GM18511 (cell line): ENCODE measurements around the gene CPO.

Experiments
- ATAC-seq: cut with Tn5 transposase; IDR thresholded peaks from one replicate; pipeline ENCODE4 v1.9.1; 2021; ENCODE audit warnings: mild to moderate bottlenecking, moderate library complexity; ENCODE audit not compliant: unreplicated experiment

The CPO gene

DNA sequence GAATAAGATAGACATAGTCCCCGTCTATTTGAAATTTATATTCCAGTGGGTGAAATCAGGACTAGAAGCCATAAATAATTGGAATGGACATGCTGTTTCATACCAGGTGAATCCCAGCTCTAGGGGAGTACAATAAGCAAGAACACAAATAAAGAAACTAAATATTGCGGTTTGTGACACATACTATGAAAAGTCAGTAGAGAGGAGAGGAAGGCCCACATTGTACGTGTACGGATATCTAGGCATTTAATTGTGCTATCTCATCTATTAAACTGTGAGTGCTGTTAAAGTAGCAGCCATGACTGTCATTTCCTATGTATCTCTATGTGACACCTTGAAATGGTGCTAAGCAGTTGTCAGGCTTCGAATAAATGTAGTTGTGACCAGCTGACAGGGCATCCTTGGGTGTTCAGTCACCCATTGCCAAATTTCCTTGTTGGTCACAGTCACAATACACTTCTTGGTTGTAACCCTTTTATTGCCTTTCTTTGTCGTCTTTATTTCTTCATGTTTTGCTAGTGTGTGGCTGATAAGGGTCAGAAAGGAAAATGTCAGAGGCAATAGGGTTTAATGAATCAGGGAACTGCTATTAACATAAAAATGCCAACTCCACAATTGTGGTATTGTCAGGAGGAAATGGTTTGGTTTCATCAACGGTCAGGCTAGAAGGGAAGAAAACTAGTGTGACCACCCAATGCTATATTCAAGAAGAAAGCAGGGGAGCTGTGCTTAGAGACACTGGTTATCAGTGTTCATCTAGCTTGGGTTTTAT lies 31.5 kb downstream of the CPO start:
- ATAC-seq = no peak

DNA sequence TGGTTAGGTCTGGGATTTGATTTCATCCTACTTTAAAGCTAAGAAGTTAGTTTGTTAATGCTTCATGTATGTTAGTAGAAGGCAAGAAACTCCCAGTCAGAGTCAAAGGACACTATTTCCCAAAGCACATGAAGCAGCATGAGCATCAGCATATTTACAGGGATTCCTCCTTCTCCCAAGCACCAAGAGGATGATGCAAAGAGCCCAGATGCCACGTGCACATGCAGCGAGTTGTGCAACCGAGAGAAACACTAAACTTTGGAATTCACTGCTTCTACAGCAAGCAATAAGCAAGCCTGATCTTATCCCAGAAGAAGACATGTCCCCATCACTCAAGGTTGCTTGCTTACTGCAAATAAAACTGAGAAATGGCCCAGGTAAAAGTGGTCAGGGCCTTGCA lies 32.5 kb downstream of the CPO start:
- ATAC-seq = no peak

DNA sequence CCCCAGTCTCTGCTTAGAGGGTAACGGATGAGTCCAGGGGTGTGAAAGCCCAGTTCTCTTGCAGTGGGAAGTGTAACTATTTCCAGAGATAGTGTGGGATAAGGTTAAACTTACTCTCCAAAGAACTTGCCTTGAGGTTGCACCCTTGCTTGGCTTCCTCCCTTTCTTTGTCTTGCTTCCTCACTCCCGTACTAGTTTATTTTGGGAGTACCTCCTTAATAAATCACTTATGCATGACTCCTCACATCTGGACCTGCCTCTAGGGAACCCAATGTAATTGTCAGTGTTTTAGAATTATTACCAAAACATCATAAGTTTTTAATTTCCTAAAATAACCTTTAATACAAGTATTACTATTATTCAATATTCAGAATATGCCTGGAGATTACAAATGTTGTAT lies 35.2 kb downstream of the CPO start:
- ATAC-seq = no peak

DNA sequence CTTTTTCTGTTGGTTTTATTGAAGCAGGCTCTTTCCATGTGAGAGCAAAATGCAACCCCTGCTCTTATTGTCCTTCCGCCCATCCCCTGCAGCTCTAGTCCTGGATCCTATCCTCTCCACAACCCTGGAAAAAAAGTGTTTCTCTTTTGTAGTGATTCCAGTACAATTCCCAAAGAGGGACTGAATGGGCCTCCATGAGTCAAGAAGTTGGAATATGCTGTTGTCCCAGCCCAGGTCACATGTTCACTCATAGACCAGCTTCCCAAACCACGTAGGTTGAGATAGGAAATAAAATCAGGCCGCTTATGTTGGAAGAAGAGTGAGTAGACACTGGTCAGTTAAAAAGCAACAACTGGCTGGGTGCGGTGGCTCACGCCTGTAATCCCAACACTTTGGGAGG lies 39.4 kb downstream of the CPO start:
- ATAC-seq = no peak

DNA sequence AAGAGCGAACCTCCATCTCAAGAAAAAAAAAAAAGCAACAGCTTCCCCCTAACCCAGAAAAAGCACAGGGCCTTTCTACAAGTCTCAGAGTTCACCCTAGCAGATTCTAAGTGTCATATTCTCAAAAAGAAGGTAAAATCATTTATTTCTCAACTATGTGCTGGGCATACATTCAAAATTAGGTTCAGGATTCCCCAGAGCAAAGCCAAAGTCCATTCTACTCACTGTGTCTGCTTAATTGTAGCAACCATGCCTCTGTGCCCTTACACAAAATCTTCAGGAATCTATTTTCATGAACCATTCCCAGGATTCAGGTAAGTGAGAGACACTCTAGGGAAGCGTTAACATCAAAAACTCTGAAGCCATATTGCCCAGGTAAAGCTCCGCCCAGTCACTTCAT lies 40.0 kb downstream of the CPO start:
- no peak for ATAC-seq

DNA sequence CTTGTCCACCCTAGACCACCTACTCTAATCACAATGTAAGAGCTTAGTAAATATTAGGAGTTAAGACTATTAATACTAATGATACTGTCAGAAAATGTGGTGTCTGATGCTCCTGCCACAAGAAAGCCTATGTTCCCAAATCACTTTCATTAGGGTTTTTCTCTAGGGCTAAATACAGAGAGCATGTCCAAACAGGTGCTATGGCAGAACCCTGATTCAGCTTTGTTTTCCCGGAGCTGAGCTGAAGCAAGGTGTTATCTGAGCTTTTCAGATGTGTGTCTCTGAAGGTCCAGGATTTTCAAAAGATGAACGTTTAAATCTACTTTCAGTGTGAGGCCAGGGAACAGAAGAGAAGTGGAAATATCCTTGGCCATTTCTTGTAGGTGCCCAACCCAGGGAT lies 40.6 kb downstream of the CPO start:
- no peak for ATAC-seq

DNA sequence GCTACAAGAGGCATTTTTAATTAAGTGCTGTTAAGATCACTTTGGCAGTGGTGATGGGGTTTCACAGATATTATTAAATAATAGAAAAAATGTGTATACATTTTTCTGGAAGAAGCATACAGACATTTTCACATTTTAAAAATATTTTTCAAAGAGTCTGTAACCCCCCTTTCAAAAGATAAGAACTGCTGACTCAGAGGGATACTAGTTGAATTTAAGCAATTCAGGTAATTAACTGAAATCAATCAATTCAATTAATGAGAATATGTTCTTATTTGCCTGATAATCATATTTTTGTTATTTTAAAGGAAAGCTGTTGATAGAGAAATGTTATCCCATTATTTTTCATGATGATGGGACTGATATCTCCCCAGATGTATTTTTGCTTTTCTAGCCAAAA lies 41.1 kb downstream of the CPO start:
- no peak for ATAC-seq

DNA sequence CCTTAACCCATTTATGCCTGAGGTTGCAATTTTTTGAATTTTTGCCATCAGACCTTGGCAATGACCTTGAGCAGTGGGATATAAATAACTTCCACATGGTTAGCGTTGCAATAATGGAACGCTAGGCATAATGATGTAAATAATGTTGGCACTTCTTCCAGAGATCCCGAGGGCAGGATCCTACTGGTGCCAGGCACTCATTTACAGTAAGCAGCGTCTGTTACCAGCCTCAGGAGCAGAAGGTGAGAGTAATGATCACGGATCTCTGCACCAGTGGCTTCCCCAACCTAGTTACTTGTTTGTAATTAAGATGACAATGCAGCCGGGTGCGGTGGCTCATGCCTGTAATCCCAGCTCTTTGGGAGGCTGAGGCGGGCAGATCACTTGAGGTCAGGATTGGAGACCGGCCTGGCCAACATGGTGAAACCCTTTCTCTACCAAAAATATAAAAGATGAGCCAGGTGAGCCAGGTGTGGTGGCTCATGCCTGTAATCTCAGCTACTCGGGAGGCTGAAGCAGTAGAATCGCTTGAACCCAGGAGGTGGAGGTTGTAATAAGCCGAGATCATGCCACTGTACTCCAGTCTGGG lies 41.9 kb downstream of the CPO start:
- no peak for ATAC-seq

DNA sequence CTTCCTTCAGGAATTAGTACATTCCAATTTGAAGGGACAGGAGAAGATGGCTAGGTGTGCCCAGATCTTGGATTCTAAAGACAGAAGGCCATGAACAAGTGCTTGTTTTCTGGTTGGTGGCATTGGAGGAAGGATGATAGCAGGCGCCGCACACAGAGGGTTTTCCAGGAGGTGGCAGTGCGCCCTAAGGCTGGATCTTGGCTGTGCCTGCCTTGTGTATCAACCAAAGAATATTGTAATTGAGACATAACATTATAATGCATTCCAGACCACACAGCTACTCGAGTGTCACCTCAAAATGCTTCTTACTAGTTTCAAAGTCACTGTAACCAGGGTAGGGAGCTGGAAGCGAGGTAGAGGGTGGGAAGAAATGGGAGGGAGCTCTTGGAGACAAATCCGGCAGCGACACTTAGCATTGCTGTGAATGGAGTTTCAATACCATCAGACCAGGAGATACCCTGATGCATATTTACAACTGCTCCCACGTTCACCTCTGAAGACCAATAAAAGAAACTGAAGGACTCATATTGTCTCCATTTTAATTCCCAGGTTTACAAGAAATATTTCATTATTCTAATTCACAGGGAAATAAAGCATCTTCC lies 42.5 kb downstream of the CPO start:
- no peak for ATAC-seq

DNA sequence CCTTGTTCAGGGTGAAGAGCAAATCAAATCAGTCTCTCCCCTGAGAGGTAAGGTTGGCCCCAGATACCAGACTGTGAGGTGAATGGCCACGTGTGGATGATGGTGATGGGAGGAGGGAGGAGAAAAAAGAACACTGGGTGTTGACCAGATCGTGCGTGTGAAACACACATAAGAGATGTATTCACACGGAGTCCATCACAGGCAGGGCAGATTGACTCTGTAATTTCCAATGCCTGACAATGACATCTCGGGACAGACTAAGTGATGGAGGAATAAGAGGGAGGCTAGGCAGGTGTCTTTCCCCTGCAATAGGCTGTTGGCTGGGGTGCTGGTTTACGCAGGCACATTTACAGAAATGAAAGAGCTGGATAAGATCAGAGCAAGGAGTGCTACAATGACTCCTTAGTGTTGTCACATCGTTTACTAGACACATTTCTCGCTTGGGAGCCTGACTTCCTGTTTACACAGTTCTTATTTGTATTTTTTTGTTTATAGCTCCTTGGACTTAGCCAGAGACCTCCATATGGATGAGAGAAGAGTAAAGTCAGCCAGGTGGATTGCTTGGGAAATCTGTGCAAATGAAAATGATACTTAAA lies 43.1 kb downstream of the CPO start:
- ATAC-seq = no peak

DNA sequence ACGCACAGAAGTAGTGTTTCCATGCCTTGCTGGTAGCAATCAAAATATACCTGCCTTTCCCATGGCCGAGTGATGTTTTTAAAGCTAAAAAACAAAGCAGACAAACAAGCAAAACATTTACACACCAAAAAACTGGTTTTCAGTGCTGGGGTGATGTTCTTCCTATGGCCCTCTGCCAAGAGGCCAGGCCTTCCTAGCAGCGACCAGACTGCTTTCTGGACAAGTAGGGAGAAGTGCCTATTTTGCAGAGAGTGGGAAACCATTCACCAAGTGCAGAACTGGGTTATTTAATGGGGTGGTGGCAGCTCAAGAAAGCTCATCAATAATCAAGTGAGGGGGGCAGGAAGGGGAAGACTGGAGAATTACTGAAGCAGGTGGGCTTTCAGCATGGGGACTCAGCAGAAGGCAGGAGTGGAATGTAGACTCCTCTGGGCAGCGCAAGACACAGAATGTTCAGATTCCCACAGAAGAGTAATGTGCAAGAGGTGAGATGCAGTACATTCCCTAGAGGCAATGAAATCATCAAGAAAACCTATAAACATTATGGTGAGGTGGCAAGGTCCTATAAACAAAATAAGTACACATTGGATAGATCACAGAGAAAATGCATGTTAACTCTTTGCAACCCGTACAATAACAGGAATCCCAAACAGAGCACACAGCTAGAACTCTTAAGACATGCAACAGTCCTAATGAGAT lies 44.0 kb downstream of the CPO start:
- no peak for ATAC-seq

DNA sequence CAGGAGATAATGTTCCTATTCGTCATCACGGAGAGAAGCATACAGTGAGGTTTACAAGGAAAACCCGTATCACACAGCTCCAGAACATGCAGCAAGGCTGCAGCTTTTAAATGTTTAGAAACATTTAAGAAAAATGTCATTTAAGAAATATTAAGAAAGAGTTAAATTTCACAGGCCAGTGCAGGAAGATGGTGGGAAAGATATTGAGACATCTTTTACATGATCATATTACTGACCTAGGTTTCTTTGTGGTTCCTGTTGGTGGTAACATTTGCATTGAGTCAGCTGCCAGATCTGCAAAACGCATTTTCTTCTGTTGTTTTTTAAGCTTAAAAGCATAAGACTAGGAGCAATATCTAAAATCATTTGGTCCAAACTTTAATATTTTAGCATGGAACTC lies 44.9 kb downstream of the CPO start:
- ATAC-seq = no peak

DNA sequence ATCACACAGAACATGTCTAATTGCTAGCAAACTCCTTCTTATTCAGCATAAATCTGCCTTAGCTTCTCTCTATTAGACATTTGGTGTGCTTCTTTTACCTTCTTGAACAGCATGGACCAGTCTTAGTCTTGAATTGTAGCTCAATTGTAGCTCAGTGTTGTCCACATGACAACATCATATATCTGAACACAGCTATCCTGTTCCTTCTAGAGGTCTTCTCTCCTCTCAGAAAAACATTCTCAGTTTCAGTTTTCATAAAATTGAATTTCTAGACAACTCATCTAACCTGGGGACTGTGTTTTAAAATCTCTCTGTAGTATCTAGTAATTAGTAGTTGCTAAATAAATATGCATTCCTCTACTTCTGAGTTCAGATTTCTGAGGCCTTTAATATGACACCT lies 47.6 kb downstream of the CPO start:
- ATAC-seq = no peak

DNA sequence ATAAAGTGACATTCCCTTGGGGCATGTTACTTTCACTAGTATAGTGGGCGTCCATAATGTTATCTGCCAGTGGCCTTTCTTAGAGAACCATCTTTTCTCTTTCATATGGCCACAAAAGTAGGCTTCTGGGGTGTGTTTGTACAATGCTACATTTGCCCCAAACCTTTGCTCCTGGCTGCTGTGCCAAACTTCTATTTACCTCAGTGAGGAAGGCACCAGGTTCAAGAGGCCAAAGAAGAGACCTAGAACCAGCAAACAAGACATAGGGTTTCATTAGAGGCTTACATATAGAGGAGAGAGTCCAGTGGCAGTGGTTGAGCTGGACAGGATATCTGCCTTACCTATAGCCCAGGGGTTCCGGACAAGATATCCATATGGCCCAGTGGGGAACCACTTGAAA lies 48.5 kb downstream of the CPO start:
- ATAC-seq = no peak

DNA sequence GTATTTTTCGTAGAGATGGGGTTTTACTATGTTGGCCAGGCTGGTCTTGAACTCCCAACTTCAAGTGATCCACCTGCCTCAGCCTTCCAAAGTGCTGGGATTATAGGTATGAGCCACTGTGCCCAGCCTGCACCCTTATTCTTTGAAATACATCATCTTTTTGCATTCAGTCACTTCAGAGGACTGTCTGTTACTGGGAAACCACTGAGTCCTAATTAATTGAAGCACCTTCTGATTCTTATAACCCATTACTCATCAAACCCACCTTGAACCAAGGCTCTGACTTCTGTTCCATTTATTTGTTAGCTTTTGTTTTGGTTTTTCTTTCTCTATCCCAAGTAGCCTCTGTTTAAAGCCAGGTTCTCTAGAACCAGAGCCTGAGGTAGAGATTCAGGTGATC lies 49.6 kb downstream of the CPO start:
- ATAC-seq = no peak

DNA sequence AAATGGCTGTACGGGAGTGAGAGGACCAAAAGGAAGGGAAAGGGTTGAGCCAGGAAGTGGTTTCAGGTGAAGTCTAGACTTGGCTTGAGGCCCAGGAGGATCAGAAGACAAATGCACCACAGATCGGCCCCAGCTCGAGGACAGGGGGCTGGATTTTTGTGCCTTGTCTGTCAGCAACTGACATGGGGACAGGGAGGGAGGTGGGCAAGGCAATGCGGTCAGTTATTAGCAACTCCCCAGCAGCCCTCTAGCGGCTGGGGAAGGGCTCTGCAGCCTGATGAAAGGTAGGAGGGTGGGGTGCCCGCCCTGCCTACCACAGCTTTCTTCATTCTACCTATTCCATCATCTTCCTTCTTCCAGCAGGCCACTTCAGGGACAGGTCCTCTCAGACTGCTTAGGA lies 50.0 kb downstream of the CPO start:
- ATAC-seq = peak; percentile 73

DNA sequence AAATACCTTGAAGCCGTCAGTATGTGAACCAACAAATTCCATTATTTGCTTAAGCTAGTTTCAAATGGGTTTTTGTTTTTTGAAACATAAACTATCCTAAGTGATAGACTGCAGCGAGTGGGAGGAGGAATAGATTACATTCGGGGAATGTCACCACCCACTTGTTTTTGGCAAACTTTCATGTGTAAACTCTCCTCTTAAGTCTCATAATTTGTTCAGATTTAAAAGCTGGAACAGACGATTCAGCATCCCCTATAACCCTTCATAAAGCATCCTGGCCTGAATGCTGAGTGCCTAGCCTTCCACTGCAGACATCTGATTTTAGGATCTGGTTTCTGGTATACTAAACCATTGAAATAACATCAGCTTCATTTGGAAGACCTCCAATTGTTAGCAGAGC lies 51.0 kb downstream of the CPO start:
- ATAC-seq = no peak

DNA sequence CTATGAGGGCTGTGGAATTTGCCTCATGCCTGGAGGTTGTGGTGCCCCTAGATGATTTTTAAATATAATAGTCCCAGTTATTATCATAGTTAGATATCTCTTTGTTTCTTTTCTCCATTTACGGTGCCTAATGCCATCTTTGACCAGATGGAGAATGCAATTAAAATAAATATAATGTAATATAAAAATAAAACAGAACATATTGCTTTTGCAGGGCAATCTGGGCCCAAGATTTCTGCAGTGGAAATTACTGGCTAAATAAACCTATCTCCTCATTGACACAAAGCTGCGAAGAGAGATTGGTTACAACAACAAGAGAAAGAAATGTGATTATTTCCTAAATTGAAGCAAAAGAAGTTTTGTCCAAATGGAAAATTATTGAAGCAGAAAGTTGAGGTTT lies 51.8 kb downstream of the CPO start:
- ATAC-seq = no peak

DNA sequence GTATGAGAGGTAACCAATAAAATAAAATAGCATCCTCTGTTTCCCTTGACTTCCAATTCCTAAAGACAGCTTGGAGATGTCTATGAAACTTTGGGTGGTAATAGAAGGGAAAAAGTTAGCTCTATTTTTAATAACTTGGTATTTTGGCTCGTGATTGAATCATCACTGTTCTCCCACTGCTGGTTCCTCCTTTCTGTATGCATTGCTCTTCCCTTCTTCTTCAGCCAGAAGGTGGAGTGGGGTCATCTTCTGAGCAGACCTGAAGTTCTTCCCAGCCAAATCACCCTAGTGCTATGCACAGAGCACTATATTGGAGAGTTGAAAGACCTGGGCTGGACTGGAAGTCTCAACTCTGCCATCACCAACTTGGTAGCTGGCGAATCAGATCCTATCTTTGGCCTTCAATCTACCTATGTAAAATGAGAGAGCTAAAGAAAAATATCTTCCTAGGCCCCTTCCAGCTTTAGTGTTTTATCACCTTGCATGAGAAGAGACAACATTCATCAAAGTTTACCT lies 54.1 kb downstream of the CPO start:
- ATAC-seq = no peak

DNA sequence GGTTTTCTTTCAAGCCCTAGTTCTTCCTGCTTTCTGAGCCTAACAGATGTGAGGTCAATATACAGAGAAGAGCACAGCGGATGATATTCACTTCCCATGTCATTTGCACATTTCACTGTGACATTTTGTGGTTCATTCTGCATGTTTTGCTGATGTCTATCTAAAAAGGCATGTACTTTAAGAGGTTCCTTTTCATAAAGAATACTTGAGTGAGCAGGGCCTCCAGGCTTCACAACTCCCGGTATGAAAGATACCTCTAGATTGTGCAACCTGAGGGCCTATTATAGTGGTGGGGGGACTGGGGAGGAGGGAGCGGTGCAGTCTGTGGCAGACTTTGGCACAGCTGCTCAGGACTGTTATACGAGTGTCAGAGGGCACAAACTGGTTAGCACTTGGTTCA lies 54.6 kb downstream of the CPO start:
- no peak for ATAC-seq

DNA sequence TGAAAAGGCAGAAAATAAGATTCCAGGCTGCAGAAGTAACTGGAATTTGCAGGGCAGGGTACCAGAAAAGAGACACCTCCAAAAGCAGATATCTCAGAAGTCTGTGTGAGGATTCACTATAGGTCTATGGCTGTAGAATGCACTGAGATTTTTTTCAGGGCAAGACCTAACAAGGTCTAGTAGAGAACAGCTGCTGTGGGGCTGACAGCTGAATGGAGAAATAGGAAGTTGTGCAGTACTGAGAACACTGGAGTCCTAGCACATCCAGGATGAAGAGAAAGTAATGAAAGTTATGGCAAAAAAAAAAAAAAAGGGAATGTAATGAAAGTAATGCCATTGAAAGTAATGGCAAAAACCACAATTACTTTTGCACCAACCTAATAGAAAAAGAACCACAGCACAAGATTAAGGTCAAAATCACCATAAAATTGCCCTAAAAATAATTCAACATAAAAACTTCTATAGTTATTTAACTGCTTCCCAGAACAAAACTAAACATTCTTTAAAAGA lies 57.3 kb downstream of the CPO start:
- ATAC-seq = no peak
